Liver (tissue), 3 donors: Measurements from ENCODE around the gene GABRD.

Source experiments
- EGR1 ChIP-seq, 2 donors: IDR thresholded peaks; 2 replicates each; pipeline ENCODE4 v1.6.1; 2016 to 2018; ENCODE audit warnings: antibody characterized with exemption in 2 of 2, low read depth in 2 of 2
- GABPA ChIP-seq, 2 donors: IDR thresholded peaks in 1 of 2; conservative IDR thresholded peaks in 1 of 2; 2 replicates each; pipeline ENCODE4 v1.6.1; 2016; ENCODE audit warnings: antibody characterized with exemption in 2 of 2, mild to moderate bottlenecking in 1 of 2, moderate library complexity in 1 of 2
- HNF4A ChIP-seq, 2 donors: conservative IDR thresholded peaks; 2 replicates each; pipeline ENCODE4 v1.6.1; 2016; ENCODE audit warnings: antibody characterized with exemption in 2 of 2, mild to moderate bottlenecking in 2 of 2
- JUND ChIP-seq, 2 donors: IDR thresholded peaks; 2 replicates each; pipeline ENCODE4 v1.6.1; 2016; ENCODE audit warnings: antibody characterized with exemption in 2 of 2
- RAD21 ChIP-seq, 2 donors: IDR thresholded peaks; 2 replicates each; pipeline ENCODE4 v1.6.1; 2016; ENCODE audit warnings: antibody characterized with exemption in 2 of 2, mild to moderate bottlenecking in 2 of 2
- RXRA ChIP-seq, 2 donors: IDR thresholded peaks; 2 replicates each; pipeline ENCODE4 v1.6.1; 2017 to 2018; ENCODE audit warnings: antibody characterized with exemption in 2 of 2, mild to moderate bottlenecking in 1 of 2
- SP1 ChIP-seq: IDR thresholded peaks from 2 replicates; pipeline ENCODE4 v1.6.1; 2018; ENCODE audit warnings: antibody characterized with exemption, mild to moderate bottlenecking
- TAF1 ChIP-seq: conservative IDR thresholded peaks from 2 replicates; pipeline ENCODE4 v1.6.1; 2016; ENCODE audit warnings: antibody characterized with exemption, mild to moderate bottlenecking
- YY1 ChIP-seq: IDR thresholded peaks from 2 replicates; pipeline ENCODE4 v1.6.1; 2016; ENCODE audit warnings: antibody characterized with exemption, mild to moderate bottlenecking
- TF ChIP-seq, protein P1 (sequence below): IDR thresholded peaks from 2 replicates; pipeline ENCODE4 v1.6.1; 2016; ENCODE audit warnings: antibody characterized with exemption
- TF ChIP-seq, protein P2 (sequence below): fragments of 150-350 bp; IDR thresholded peaks from 2 replicates; pipeline ENCODE4 v1.5.1; 2017; ENCODE audit warnings: improper control_type of control experiment, low read depth, low read length; ENCODE audit not compliant: missing input control
- TF ChIP-seq, protein P3 (sequence below): IDR thresholded peaks from 2 replicates; pipeline ENCODE4 v1.6.1; 2016; ENCODE audit warnings: antibody characterized with exemption, mild to moderate bottlenecking
- TF ChIP-seq, protein P4 (sequence below): IDR thresholded peaks from 2 replicates; pipeline ENCODE4 v1.6.1; 2016; ENCODE audit warnings: antibody characterized with exemption
- TF ChIP-seq, protein P5 (sequence below): IDR thresholded peaks from 2 replicates; pipeline ENCODE4 v1.6.1; 2016; ENCODE audit warnings: antibody characterized with exemption
- donor health status: healthy.
- donor health status: healthy.

DNA sequence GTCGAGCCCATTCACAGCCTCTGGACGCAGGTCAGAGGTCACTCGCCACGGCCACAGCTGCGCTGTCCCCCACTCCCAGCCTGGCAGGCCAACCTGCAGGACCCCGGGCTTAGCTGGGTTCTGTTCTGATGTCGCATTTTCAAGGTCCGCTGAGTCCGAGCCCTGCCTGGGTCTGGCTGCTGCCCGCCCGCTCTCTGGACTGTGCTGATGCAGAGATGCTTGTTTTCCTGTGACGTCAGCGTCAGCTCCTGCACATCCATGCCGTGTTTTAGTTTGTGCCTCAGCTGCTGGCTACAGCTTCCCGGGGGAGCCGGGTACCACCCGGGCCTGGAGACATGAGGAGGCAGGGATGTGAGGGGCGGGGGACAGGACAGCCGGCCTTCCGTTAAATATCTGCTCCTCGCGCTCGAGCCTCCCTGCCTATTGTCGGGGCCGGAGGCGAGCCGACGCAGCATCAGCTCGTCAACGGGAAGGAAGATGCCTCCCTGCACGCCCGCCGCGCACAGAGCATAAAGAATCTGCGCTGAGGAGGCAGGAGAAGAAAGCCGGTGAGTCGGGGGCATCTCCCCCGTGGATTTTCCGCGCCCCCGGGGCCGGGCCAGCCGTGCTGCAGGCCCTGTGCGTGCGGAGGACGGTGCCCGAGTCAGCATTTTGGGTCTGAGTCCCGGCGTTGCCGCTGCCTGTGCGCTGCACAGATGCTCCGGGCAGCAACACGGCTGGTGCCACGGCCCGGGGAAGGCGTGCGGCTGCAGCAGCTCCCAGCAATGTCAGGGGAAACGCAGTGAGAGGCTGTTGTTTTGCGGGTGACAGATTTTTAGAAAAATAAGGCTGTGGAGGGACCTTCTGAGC lies 54.5 kb downstream of the GABRD start:
- TF ChIP-seq RXRA (IDR thresholded peaks at IDR 0.05) (no peak), YY1 (no peak), RAD21 (IDR thresholded peaks at IDR 0.05) (no peak), TAF1 (no peak), EGR1 (IDR thresholded peaks at IDR 0.05; ENCODE audit: low read depth in 2 of 2) (no peak), JUND (IDR thresholded peaks at IDR 0.05) (no peak), GABPA (IDR thresholded peaks at IDR 0.05 in 1 of 2, conservative IDR thresholded peaks at IDR 0.05 in 1 of 2) (no peak), SP1 (no peak), HNF4A (conservative IDR thresholded peaks at IDR 0.05) (no peak)
- TF ChIP-seq, protein P1, sequence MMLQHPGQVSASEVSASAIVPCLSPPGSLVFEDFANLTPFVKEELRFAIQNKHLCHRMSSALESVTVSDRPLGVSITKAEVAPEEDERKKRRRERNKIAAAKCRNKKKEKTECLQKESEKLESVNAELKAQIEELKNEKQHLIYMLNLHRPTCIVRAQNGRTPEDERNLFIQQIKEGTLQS = no peak
- TF ChIP-seq, protein P2, sequence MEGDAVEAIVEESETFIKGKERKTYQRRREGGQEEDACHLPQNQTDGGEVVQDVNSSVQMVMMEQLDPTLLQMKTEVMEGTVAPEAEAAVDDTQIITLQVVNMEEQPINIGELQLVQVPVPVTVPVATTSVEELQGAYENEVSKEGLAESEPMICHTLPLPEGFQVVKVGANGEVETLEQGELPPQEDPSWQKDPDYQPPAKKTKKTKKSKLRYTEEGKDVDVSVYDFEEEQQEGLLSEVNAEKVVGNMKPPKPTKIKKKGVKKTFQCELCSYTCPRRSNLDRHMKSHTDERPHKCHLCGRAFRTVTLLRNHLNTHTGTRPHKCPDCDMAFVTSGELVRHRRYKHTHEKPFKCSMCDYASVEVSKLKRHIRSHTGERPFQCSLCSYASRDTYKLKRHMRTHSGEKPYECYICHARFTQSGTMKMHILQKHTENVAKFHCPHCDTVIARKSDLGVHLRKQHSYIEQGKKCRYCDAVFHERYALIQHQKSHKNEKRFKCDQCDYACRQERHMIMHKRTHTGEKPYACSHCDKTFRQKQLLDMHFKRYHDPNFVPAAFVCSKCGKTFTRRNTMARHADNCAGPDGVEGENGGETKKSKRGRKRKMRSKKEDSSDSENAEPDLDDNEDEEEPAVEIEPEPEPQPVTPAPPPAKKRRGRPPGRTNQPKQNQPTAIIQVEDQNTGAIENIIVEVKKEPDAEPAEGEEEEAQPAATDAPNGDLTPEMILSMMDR = no peak
- TF ChIP-seq, protein P3, sequence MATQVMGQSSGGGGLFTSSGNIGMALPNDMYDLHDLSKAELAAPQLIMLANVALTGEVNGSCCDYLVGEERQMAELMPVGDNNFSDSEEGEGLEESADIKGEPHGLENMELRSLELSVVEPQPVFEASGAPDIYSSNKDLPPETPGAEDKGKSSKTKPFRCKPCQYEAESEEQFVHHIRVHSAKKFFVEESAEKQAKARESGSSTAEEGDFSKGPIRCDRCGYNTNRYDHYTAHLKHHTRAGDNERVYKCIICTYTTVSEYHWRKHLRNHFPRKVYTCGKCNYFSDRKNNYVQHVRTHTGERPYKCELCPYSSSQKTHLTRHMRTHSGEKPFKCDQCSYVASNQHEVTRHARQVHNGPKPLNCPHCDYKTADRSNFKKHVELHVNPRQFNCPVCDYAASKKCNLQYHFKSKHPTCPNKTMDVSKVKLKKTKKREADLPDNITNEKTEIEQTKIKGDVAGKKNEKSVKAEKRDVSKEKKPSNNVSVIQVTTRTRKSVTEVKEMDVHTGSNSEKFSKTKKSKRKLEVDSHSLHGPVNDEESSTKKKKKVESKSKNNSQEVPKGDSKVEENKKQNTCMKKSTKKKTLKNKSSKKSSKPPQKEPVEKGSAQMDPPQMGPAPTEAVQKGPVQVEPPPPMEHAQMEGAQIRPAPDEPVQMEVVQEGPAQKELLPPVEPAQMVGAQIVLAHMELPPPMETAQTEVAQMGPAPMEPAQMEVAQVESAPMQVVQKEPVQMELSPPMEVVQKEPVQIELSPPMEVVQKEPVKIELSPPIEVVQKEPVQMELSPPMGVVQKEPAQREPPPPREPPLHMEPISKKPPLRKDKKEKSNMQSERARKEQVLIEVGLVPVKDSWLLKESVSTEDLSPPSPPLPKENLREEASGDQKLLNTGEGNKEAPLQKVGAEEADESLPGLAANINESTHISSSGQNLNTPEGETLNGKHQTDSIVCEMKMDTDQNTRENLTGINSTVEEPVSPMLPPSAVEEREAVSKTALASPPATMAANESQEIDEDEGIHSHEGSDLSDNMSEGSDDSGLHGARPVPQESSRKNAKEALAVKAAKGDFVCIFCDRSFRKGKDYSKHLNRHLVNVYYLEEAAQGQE = no peak
- TF ChIP-seq, protein P4, sequence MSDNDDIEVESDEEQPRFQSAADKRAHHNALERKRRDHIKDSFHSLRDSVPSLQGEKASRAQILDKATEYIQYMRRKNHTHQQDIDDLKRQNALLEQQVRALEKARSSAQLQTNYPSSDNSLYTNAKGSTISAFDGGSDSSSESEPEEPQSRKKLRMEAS = no peak
- TF ChIP-seq, protein P5, sequence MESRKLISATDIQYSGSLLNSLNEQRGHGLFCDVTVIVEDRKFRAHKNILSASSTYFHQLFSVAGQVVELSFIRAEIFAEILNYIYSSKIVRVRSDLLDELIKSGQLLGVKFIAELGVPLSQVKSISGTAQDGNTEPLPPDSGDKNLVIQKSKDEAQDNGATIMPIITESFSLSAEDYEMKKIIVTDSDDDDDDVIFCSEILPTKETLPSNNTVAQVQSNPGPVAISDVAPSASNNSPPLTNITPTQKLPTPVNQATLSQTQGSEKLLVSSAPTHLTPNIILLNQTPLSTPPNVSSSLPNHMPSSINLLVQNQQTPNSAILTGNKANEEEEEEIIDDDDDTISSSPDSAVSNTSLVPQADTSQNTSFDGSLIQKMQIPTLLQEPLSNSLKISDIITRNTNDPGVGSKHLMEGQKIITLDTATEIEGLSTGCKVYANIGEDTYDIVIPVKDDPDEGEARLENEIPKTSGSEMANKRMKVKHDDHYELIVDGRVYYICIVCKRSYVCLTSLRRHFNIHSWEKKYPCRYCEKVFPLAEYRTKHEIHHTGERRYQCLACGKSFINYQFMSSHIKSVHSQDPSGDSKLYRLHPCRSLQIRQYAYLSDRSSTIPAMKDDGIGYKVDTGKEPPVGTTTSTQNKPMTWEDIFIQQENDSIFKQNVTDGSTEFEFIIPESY = no peak
